Frontal cortex (tissue), 4 donors: Measurements from ENCODE around the gene NOP56. TPM values are rescaled to one million over a fixed set of nuclear protein-coding genes. Genes with fewer than 3 reads are reported as not detected.
A peak's percentile ranks its signal among the peaks of the same experiment; 100 is the strongest.

Source experiments
- DNase-seq, 2 donors: peaks; one replicate each; pipeline ENCODE4 v3.0.0; 2012; ENCODE audit warnings: low spot score in 2 of 2
- FAIRE-seq: peaks from 2 replicates; lab custom pipeline; 2012; peaks lifted over from hg19 to GRCh38; lab: Jason Lieb, UNC
- total RNA-seq: library from RNA; depleted of rRNA; stranded (reverse); fragments of >200 nt; gene quantifications from one replicate; pipeline ENCODE4 v1.2.3, GENCODE V29; 2014
- donor health status: control.
- donor health status: control.
- donor health status: control.

NOP56 gene
- total RNA-seq, 1 donor from 2014 or later: 132 TPM

DNA sequence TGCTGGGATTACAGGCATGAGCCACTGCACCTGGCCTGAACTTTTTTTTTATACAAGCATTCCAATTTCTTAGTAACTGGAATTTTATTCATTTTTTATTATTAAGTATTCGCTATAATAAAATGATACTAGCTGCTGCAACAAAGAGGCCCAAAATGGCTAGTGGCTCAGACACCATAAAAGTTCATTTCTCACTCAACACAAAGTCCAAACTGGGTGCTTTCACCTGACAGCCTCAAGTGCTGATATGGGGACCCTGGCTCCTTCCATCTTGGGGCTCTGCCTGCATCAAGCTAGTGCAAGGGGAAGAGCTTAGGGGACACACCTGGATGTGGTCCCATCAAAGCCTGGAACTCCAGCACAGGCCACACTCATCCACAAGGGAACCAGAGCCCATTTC lies 12.2 kb upstream of the NOP56 start:
- no peak for DNase-seq
- FAIRE-seq: no peak

DNA sequence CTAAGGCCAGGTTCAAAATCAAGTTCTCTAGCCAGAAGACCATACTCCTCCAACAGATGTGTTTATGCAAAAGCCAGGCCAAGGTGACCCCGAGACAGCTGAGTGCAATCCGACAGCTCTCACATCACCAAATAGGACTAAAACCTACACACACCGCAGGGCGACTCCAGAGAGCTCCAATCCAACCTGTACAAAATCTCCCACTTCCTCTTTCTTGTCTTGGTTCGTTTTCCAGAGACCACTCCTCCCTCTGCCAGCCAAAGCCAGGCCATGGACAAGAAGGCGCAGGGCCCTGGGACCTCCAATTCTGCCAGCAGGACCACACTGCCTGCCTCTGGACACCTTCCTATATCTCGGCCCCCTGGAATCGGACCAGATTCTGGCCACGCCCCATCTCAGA lies 11.5 kb upstream of the NOP56 start:
- FAIRE-seq (no peak), DNase-seq (no peak)

DNA sequence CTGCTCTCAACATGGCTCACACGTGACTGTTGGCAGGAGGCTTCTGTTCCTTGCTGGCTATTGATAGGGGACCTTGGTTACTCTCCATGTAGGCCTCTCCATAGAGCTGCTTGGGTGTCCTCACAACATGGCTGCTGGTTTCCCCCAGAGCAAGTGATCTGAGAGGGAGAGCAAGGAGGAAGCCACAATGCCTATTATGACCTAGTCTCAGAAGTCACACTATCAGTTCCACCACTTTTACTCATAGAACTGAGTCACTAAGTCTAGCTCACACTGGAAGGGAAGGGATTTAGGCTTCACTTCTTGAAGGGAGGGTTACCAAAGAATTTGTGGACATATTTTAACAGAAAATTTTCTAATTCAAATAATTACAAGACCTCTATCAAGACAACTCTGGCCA lies 8.7 kb upstream of the NOP56 start:
- no peak for FAIRE-seq
- DNase-seq: no peak

DNA sequence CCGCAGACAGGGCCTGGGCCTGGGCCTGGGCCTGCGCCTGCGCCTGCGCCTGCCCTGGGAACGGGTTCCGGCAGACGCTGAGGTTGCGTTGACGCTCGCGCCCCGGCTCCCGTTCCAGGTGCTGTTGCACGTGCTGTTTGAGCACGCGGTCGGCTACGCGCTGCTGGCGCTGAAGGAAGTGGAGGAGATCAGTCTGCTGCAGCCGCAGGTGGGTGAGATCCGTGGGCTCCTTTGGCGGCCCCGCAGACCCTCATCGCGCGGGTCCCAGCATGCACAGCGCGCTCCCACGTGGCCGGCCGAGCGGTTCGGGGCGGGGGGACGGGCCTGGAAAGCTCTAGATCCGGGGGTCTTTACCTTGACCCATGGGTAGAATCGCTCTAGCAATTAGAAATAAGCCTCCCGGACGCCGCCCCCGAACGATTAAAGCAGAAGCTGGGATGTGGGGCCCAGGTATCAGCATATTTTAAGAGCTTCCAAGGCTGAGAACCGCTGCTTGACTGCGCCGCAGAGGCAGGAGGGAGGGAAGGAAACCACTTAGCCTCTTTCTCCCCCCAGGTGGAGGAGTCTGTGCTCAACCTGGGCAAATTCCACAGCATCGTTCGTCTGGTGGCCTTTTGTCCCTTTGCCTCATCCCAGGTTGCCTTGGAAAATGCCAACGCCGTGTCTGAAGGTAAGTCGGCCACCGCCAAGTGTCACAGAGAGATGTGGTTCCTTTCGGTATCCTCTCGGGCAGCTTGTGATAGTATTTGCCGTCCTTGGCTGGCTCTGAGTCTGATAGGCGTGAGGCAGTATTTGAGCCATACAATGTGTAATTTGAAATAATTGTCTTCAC lies 508 bp downstream of the NOP56 start:
- DNase-seq (peak; percentile 46 to 56), FAIRE-seq (no peak)

DNA sequence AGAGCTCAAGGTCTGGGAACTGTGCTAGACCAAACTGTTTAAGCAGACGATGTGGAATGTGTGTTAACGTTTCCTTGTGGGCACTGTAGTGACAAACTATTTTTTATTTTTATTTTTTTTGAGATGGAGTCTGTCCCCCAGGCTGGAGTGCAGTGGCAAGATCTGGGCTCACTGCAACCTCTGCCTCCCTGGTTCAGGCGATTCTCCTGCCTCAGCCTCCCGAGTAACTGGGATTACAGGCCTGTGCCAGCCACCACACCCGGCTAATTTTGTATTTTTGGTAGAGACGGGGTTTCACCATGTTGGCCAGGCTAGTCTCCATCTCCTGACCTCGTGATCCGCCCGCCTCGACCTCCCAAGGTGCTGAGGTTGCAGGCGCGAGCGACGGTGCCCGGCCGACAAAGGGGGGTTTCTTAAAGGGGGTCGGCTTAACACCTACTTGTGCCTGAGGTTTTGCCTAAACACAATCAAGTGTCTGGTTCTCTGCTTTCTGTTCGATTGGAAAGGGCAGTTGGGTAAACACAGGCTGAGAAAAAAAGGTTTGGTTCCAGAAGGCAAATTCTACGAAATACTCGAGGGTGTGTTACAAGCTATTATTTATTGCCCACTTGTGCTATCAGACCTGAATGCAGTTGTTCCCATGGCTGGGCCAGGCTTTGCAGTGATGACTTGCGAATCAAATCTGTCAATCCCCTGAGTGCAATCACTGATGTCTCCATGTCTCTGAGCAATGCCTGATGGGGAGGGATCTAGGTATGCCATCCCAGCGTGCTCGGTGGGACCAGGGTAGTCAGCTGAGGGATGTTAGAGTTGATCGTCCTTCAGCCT lies 1.3 kb downstream of the NOP56 start:
- no peak for FAIRE-seq

DNA sequence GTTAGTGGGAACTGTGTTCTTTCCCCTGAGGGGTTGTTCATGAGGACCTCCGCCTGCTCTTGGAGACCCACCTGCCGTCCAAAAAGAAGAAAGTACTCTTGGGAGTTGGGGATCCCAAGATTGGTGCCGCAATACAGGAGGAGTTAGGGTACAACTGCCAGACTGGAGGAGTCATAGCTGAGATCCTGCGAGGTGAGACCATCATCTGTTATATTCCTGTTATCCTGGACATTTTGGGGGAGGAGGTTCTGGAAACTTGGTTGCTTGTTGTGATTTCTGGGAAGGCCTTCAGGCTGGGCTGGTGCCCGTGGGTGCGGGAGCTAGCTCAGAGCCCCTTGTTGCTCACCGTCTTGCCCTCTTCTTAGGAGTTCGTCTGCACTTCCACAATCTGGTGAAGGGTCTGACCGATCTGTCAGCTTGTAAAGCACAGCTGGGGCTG lies 2.0 kb downstream of the NOP56 start:
- DNase-seq (no peak), FAIRE-seq (no peak)

More for the DNA sequence above, 1.3 kb downstream of the NOP56 start:
- DNase-seq: no peak

DNA sequence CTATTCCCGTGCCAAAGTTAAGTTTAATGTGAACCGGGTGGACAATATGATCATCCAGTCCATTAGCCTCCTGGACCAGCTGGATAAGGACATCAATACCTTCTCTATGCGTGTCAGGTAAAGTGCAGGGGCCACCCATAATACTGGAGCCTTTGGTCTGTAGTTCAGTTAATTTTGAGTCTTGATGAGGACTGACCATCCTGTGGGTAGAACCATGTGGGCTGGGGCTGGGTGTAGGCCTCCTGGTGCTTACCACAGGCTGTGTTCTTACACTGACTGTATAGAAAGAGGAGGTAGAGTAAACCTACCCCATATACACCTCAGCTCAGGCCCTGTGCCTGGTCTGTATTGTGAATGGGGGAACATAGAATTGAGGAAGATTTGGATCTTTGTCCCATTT lies 2.4 kb downstream of the NOP56 start:
- FAIRE-seq (no peak), DNase-seq (no peak)

DNA sequence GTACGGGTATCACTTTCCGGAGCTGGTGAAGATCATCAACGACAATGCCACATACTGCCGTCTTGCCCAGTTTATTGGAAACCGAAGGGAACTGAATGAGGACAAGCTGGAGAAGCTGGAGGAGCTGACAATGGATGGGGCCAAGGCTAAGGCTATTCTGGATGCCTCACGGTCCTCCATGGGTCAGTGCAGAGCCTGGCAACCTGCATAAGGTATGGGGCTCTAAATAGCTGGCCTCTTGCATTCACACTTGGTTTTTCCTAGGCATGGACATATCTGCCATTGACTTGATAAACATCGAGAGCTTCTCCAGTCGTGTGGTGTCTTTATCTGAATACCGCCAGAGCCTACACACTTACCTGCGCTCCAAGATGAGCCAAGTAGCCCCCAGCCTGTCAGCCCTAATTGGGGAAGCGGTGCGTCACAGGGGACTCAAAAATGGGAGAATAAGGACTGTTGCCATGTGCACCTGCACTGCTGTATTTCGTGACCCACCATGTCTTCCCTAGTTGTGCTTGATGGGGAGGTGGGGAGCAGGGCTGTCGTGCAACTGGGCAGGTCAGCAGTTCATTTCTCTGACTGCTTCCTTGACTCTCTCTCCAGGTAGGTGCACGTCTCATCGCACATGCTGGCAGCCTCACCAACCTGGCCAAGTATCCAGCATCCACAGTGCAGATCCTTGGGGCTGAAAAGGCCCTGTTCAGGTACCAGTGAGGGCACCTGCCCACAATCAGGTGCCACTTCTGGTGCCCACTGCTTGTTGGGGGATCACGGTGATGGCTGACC lies 3.1 kb downstream of the NOP56 start:
- FAIRE-seq: no peak
- DNase-seq: no peak

DNA sequence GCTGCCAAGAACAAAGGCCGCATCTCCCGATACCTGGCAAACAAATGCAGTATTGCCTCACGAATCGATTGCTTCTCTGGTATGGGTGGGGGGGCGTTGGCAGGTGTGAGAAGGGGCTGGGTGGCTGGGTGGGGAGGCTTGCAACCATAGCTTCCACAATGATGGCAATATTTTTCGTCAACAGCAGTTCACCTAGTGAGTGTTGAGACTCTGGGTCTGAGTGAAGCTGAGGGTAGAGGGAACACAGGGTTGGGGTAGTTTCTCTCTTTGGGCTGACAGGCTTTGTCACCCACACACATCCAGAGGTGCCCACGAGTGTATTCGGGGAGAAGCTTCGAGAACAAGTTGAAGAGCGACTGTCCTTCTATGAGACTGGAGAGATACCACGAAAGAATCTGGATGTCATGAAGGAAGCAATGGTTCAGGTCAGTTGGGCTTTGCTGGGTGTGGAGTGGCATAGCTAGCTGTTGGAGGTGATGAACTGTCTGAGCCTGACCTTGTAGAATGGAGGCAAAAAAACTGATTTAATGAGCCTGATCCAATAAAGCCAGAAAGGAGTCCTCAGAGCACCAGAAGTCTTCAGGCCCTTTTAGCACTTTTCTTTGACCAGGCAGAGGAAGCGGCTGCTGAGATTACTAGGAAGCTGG lies 4.2 kb downstream of the NOP56 start:
- FAIRE-seq: no peak
- DNase-seq: no peak

DNA sequence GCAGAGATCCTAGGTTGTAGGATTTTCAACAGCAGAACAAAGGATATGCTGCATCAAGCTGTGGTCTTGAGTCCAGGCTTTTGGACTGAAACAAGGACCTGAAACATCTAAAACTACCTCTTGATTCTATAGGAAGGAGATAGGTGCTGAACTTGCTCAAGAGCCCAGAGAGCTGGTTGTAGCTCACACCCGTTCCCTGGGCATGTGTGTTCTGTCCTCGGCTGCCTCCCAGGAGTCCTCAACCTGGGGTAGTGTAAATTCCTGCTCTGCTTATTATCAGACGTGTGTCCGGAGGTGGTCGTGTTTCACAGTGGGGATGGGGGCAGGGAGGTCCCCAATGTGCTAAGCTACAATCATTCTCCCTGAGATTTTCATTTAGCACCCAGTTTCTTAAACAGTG lies 4.8 kb downstream of the NOP56 start:
- FAIRE-seq (no peak), DNase-seq (no peak)

DNA sequence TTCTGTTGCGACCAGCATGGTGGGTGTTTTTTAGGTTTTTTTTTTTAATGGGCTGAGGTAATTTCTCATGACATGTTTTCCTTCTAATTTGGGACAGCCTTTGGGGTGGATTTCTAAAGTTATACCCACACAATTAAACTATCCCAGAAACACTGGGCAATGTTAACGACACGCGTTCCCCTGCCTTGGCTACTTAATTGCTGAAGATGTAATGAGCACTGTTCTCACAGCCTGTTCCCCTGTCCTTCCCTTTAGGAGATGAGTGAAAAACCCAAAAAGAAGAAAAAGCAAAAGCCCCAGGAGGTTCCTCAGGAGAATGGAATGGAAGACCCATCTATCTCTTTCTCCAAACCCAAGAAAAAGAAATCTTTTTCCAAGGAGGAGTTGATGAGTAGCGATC lies 5.2 kb downstream of the NOP56 start:
- DNase-seq: no peak
- FAIRE-seq: no peak

DNA sequence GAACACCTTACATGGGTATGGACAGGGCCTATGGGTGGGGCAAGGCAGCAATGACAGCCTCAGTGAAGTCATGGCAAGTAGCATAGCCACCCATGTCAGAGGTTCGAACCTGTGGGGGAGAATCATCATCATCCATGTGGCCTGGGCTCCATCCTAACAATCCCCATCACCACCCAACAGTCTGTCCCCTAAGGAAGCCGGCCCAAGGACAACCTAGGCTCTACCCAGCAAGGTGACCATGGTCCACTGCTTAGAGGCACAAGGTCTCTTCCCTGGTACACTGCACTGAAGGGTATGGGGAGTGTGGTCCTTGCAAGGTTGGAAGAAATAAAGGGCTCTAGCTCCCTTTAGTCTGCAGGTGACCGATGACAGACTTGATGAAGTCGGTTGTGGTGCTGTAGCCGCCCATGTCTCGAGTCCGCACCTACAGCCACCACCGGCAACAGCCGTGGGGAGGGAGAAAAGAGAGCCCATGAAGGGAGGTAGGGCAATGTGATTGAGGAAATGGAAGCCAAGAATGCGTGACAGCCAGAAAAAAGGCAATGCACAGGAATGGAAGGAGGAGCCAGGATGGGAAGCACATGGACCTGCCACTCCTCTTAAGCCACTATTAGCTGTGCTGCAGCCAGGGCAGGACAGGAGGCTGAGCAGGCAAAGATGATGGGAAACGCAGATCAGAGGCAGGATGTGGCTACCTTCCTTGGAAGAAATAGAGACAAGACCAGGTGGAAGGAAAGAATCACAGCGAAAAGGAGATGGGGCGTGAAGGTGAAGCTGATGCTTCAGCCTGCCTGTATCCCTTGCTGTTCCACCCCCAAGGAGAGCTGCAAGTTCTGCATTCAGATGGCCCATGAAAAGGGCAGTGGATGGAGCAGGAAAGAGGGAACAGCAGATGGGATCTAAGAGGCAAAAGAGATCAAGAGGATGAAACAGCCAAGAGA lies 6.3 kb downstream of the NOP56 start:
- DNase-seq (no peak), FAIRE-seq (no peak)

DNA sequence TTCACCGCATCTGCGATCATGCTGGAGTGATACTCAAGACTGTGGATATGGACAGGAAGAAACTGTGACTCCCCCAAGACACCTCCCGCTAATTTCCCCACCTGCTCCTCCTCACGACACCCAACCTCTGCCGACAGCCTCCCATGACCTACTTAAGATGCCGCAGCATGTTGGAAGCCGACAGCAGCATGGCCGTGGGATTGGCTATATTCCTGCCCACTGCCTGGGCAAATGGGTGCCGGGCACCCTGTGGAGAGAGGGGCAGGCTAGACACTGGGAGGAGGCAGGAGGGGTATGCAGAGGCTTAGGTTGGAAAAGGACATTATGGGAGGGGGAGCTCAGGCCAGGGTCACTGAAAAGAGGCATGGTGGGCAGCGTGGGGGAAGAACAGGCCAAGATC lies 7.1 kb downstream of the NOP56 start:
- FAIRE-seq (no peak), DNase-seq (no peak)

DNA sequence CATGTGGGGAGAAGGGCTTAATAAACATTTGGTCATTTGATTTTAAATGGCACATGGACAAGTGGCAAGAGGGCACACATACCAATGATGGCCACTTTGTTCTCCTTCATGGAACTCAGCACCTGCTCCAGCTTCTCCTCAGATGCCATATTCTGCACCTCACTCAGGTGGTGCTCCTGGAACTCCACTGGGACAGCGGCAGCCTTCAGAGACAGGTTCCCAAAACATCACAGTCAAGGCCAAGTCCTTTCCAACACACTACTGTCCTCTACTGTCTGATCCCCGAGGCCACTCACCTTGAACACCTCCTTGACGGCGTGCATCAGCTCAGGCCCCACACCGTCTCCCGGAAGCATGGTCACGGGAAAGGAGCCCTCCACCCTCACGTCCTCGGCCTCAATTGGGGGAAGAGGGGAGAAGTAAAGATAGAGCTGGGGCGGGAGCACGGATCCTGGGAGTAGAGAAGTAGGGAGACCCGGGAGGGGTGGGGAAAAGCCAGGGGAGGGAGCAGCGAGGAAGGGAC lies 11.0 kb downstream of the NOP56 start:
- no peak for FAIRE-seq

DNA sequence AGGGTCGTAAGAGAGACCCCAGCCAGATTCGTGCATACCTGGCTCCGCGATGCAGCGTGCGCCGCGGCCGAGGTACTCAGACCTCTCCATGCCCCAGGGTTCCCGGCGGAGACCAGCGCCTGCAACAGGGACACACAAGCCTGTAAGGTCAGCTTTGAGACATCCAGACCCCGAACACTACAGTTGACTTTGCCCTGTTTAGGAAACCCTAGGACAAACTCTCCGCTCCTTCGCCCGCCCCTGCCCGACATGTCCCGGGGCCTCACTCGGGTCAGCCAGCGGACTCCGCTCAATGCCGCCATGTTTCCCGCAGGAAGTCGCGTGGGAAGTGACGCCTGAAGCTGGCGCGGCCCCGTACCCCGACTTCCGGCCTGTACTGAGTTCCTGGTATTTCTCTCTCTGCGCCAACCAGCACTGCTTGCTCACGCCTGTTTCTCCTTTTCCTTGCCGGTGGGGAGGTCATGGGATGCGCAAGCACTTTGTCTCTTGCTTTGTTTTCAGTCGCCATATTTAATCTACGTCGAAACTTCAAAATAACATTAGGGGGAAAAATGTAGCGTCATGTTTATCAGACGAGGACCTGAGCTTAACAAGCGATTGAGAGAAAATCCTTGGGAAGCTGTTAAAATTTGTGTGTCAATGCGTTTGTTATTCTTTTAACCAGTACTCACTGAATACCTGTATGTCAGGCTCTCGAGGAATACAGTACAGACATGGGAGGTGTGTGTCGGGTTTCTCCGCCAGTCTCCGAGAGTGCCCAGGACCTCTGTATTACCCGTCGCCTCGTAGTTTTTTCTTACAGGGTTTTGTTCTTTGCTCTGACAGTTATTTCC lies 11.7 kb downstream of the NOP56 start, which contains the start of gene IDH3B:
TSS of gene IDH3B (minus strand) at position 330 of the 833 bp plus-strand sequence. CDS start at position 302, 28 bp downstream.
- DNase-seq: peak; percentile 79 to 92
- no peak for FAIRE-seq

More for the DNA sequence above, 11.0 kb downstream of the NOP56 start:
- no peak for DNase-seq

DNA sequence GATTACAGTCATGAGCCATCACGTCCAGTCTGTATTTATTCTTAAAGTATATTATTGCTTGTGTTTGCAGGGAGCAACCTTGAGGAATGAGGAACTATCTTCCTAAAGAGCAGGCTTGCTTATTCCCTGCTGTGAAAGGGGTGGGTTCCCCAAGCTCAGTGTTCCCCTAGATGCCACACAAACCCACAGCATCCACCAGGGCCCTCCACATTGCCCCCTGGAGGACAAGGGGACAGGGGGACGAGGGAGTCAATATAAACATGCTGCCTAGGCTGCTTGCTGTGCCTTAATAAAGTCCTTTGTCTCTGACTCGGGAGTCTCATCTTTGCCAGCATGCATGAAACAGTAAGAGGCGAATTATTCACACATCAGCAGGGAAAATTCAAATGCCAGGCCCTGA lies 19.5 kb downstream of the NOP56 start:
- DNase-seq (no peak), FAIRE-seq (no peak)

DNA sequence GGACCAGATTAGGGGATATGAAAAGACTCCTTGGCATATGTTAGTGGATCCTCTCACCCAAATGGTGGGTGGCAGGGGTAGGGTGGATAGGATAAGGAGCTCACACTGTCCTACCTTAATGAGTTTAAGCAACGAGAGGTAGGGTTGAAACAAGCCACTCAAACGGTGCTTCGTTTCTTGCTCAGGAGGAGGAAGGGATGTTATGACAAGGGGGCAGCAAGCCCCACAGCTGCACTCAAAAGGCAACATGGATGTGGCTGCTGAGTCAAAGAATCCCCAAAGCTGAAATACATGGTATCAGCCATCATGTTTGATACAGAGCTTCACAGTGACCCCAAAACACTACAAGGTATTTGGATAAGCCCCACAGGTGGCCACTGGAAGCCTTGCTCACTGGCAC lies 20.0 kb downstream of the NOP56 start:
- DNase-seq: no peak
- no peak for FAIRE-seq

DNA sequence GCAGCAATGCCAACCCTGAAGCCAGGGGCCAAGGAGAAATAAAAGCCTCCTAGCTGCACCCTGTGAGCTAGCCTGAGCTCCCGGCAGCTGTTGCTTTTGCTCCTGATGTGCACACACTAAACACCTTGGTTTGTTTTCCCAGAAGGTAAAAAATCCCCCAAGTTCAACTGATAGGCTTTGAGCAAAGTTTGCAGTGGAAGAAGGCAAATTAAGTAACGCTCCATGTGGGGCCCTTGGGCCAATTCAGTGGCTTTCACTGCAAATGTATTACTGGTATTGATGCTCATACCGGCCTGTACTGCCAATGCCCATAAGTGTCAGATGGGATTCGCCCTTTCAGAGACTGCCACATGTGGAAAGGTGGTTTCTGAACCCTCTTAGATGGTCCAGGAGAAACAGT lies 21.0 kb downstream of the NOP56 start:
- DNase-seq (no peak), FAIRE-seq (no peak)
